K562 (cell line): Measurements from ENCODE around the gene PITPNM3. TPM values are rescaled to one million over a fixed set of nuclear protein-coding genes. Genes with fewer than 3 reads are reported as not detected.

Experiments
- ATAC-seq: fragments of 200-7000 bp; cut with Tn5 transposase; 3 replicates; pipeline ENCODE4 v1.9.1; 2020; ENCODE audit warnings: moderate library complexity
- BruUV-seq: library from RNA; stranded (reverse); fragments of 400-500 nt; replicated peaks from 2 replicates; lab custom pipeline; 2021; lab: Mats Ljungman, UMichigan
- CTCF ChIA-PET: fragments of 300-600 bp; formaldehyde crosslinking; extraction: SDS; loops from one replicate; lab custom pipeline; 2021; ENCODE audit warnings: low intra/inter-chr PET ratio; lab: Yijun Ruan, JAX
- POLR2A ChIA-PET: fragments of 300-600, 350-650 bp; sonication (Branson Sonifier 250); formaldehyde crosslinking; extraction: SDS; loops from one replicate; lab custom pipeline; 2021; ENCODE audit warnings: antibody characterized with exemption, inconsistent platforms; lab: Yijun Ruan, JAX
- DNase-seq, 4 experiments: peaks; one replicate each; pipeline versions ENCODE4 v3.0.0 to v3.0.0-alpha.2; 2011 to 2018; ENCODE audit warnings: low spot score in 3 of 4, mixed read lengths in 3 of 4; ENCODE audit errors: extremely low read depth in 1 of 4
- FAIRE-seq: peaks from 2 replicates; lab custom pipeline; 2011; peaks lifted over from hg19 to GRCh38; lab: Jason Lieb, UNC
- H2AFZ ChIP-seq: 2 replicates; pipeline ENCODE4 v1.6.0; 2011; ENCODE audit warnings: low read depth, low read length, control low read depth, inconsistent platforms
- H3K27ac ChIP-seq: fragments of 200-600 bp; 3 replicates; pipeline ENCODE4 v1.8.0; 2011; ENCODE audit warnings: low read depth, mild to moderate bottlenecking, control low read depth, inconsistent platforms, low read length, moderate library complexity, mixed read lengths; ENCODE audit errors: extremely low read depth
- H3K27me3 ChIP-seq, 2 experiments: fragments of 300-600 bp in 1 of 2; 2 replicates in 1 of 2; 3 replicates in 1 of 2; pipeline versions ENCODE4 v1.6.0 to v1.8.0; 2011; ENCODE audit warnings: inconsistent platforms in 2 of 2, low read length in 2 of 2, mild to moderate bottlenecking in 1 of 2, mixed read lengths in 1 of 2, moderate library complexity in 1 of 2; ENCODE audit not compliant: control insufficient read depth in 2 of 2, insufficient read depth in 2 of 2
- H3K36me3 ChIP-seq: fragments of 300-600 bp; 3 replicates; pipeline ENCODE4 v1.8.0; 2011; ENCODE audit warnings: mild to moderate bottlenecking, low read length, inconsistent platforms; ENCODE audit not compliant: control insufficient read depth, insufficient read depth
- H3K4me1 ChIP-seq, 2 experiments: fragments of 200-600 bp in 1 of 2; replicated peaks in 1 of 2; 2 replicates in 1 of 2; 3 replicates in 1 of 2; pipeline versions ENCODE4 v1.5.1 to v1.8.0; 2011; ENCODE audit warnings: inconsistent platforms in 2 of 2, low read length in 2 of 2, mild to moderate bottlenecking in 1 of 2, mixed read lengths in 1 of 2, moderate library complexity in 1 of 2; ENCODE audit not compliant: control insufficient read depth in 2 of 2, insufficient read depth in 2 of 2
- H3K4me2 ChIP-seq: 2 replicates; pipeline ENCODE4 v1.6.1; 2011; ENCODE audit warnings: low read length, control low read depth, inconsistent platforms, mixed read lengths; ENCODE audit not compliant: insufficient read depth
- H3K4me3 ChIP-seq: fragments of 200-600 bp; sonication (generic), shearing (Covaris generic); 2 replicates; pipeline ENCODE4 v1.5.1; 2016; ENCODE audit warnings: control low read depth, inconsistent platforms
- H3K79me2 ChIP-seq: fragments of 200-600 bp; 3 replicates; pipeline ENCODE4 v1.8.0; 2011; ENCODE audit warnings: low read length, inconsistent platforms; ENCODE audit not compliant: control insufficient read depth, insufficient read depth
- H3K9ac ChIP-seq, 2 experiments: 2 replicates each; pipeline versions ENCODE4 v1.6.0 to v1.6.1; 2011; ENCODE audit warnings: low read depth in 2 of 2, low read length in 2 of 2, control low read depth in 1 of 2, inconsistent platforms in 1 of 2, mild to moderate bottlenecking in 1 of 2, mixed read lengths in 1 of 2; ENCODE audit not compliant: insufficient read depth in 1 of 2
- H3K9me1 ChIP-seq: one replicate; pipeline ENCODE4 v1.6.0; 2011; ENCODE audit warnings: inconsistent platforms, mild to moderate bottlenecking, low read length, moderate library complexity; ENCODE audit not compliant: control insufficient read depth, insufficient read depth
- H3K9me3 ChIP-seq: replicated peaks from 2 replicates; pipeline ENCODE4 v1.5.1; 2011; ENCODE audit warnings: low read depth, low read length, inconsistent platforms; ENCODE audit not compliant: control insufficient read depth, insufficient read depth
- H4K20me1 ChIP-seq: replicated peaks from 2 replicates; pipeline ENCODE4 v1.6.1; 2011; ENCODE audit warnings: low read length, inconsistent platforms, mixed read lengths; ENCODE audit not compliant: control insufficient read depth, insufficient read depth
- BRD4 ChIP-seq: fragments of 200-600 bp; sonication (generic); IDR thresholded peaks from 2 replicates; pipeline ENCODE4 v1.6.1; 2017; ENCODE audit warnings: inconsistent platforms
- DDX20 ChIP-seq: fragments of 450-650 bp; IDR thresholded peaks from 2 replicates; pipeline ENCODE4 v1.6.1; 2016; ENCODE audit warnings: missing genetic modification characterization, low read depth, mild to moderate bottlenecking, missing compliant biosample characterization, moderate library complexity
- ESRRA ChIP-seq: fragments of 450-650 bp; IDR thresholded peaks from 2 replicates; pipeline ENCODE4 v1.6.1; 2014; ENCODE audit warnings: low read depth, mild to moderate bottlenecking, moderate library complexity, borderline replicate concordance
- KDM4B ChIP-seq, 2 experiments: fragments of 450-650 bp in 1 of 2; sonication (generic) in 1 of 2; IDR thresholded peaks; 2 replicates each; pipeline ENCODE4 v1.6.1; 2016 to 2017; ENCODE audit warnings: borderline replicate concordance in 2 of 2, antibody characterized with exemption in 1 of 2, low read depth in 1 of 2, mild to moderate bottlenecking in 1 of 2
- MEF2D ChIP-seq: conservative IDR thresholded peaks from 2 replicates; pipeline ENCODE4 v1.6.1; 2016; ENCODE audit warnings: low read depth, missing genetic modification characterization, missing compliant biosample characterization
- POLR2AphosphoS5 ChIP-seq: IDR thresholded peaks from 2 replicates; pipeline ENCODE4 v1.6.1; 2011; ENCODE audit warnings: mild to moderate bottlenecking, low read depth, low read length, moderate library complexity; ENCODE audit not compliant: control insufficient read depth, insufficient read depth
- POU5F1 ChIP-seq: fragments of 150-350 bp; IDR thresholded peaks from 2 replicates; pipeline ENCODE4 v1.6.1; 2014; ENCODE audit warnings: borderline replicate concordance, low read length, low read depth, mild to moderate bottlenecking; ENCODE audit not compliant: partially characterized antibody
- U2AF1 ChIP-seq: fragments of 200-400 bp; formaldehyde crosslinking; optimal IDR thresholded peaks from 2 replicates; pipeline ENCODE3; 2017; ENCODE audit warnings: mild to moderate bottlenecking, low read depth, low read length, moderate library complexity
- WGBS: fragments of 100-300 bp; shearing (Covaris generic); methylation state at CpG from one replicate; pipeline ENCODE4 v1.1.6; 2016; ENCODE audit warnings: low coverage, mixed read lengths; ENCODE audit not compliant: insufficient coverage; ENCODE audit errors: missing lambda C conversion rate; 5-methylcytosine and 5-hydroxymethylcytosine counted together
- in situ Hi-C: fragments of 300-500 bp; cut with MboI; formaldehyde crosslinking; loops from 4 replicates; pipeline ENCODE4 v1.15.0; 2018; ENCODE audit warnings: inconsistent platforms, mixed read lengths
- intact Hi-C: fragments of 100-400 bp; cut with micrococcal nuclease; formaldehyde crosslinking; loops from 2 replicates; pipeline ENCODE4 v1.14.2; 2022
- polyA plus RNA-seq, 8 experiments: library from polyadenylated mRNA; depleted of rRNA in 4 of 8; stranded (reverse) in 5 of 8; unstranded in 3 of 8; fragments of >200 nt; fragmentation: Nextera tagmentation in 2 of 8; fragmentation: Illumina TruSeq in 1 of 8; extraction: Ambion mirVana in 2 of 8; extraction: Trizol in 1 of 8; gene quantifications; 2 replicates each; pipeline versions ENCODE4 v1.2.1 to v1.2.3, GENCODE V29; 2011 to 2014; ENCODE audit warnings: inconsistent platforms in 1 of 8, missing spikeins in 1 of 8
- total RNA-seq, 7 experiments: library from RNA; depleted of rRNA in 6 of 7; stranded (reverse); fragments of >200 nt in 6 of 7; fragmentation: Illumina TruSeq in 2 of 7; extraction: Trizol in 2 of 7; gene quantifications; 2 replicates each; pipeline versions ENCODE4 v1.2.1 to v1.2.3, GENCODE V29; 2011 to 2021; ENCODE audit warnings: low replicate concordance in 1 of 7
- TF ChIP-seq, protein P1 (sequence below), 2 experiments: fragments of 450-650 bp in 1 of 2; sonication (generic) in 1 of 2; formaldehyde crosslinking in 1 of 2; IDR thresholded peaks in 1 of 2; conservative IDR thresholded peaks in 1 of 2; 2 replicates each; pipeline versions ENCODE4 v1.6.1 to v1.8.1; 2016 to 2023; ENCODE audit warnings: mild to moderate bottlenecking in 2 of 2, moderate library complexity in 2 of 2, inconsistent platforms in 1 of 2, missing genetic modification reagents in 1 of 2
- TF ChIP-seq, protein P2 (sequence below): fragments of 250-450 bp; sonication (Bioruptor Pico); IDR thresholded peaks from 2 replicates; pipeline ENCODE4 v1.8.0; 2021; ENCODE audit warnings: moderate library complexity, mild to moderate bottlenecking, inconsistent platforms
- TF ChIP-seq, protein P3 (sequence below): fragments of 450-650 bp; IDR thresholded peaks from 2 replicates; pipeline ENCODE4 v1.6.1; 2017; ENCODE audit warnings: mild to moderate bottlenecking, moderate library complexity

PITPNM3 gene
- total and polyA plus RNA-seq, 9 of the 15 experiments (the other 6 are each of a cell fraction or from before 2014, with no cell fraction given) = 0.14 to 0.38 (median 0.22) TPM; not detected in 2

DNA sequence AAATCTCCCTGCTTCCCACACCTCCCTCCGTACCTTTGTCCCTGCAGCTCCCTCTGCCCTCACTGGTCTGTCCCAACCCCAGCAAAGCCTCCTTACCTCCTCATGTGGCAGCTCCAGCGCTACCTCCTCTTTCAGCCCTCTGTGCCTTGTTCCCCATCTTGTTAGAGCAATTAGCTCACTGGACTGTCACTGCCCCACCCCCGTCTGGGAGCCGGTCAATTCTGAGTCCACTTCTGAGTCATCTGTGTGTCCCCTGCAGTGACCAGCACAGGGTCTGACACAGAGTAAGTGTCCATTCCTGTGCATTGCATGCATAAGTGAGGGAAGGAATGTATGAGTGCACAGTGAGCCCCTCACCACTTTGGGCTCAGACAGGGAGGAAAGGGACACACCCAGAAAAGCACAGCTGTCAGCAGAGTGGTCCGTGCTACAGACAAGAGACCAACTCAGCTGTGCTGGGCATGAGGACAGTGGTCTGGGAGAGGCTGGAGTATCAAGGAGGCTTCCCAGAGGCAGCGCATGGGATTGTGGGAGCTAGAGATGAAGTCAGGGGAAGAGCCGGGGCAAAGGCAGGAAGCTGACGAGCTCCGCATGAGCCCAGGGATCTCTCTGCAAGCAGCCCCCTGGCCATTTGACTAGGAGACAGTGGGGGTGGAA is 45.9 kb downstream of the PITPNM3 start:
- no peak for TF ChIP-seq ESRRA
- TF ChIP-seq POLR2AphosphoS5 = no peak
- POLR2A ChIA-PET = interaction anchor here (1.0 to 1.7 kb wide), 3 partner anchors 9 to 58 kb away, joined by 3 to 7 read pairs (median 6); no protein-coding TSS in a partner anchor
- no peak overlapping the region for H3K27ac ChIP-seq
- H3K9me1 ChIP-seq = no peaks in the 10 kb centered on the region
- H3K79me2 ChIP-seq = no peaks in the 10 kb centered on the region
- no peak overlapping the region for H3K4me3 ChIP-seq
- no peaks in the 10 kb centered on the region for H3K36me3 ChIP-seq
- intact Hi-C loops (no loop called here), in situ Hi-C loops (loop anchor here (5.0 kb wide), 1 partner anchor 38 kb away; no protein-coding TSS in a partner anchor)
- BruUV-seq = no TSS peak
- DNase-seq (peak in 1 of 4 experiments; percentile 13), ATAC-seq (no peak), FAIRE-seq (no peak)
- no peak overlapping the region for H3K9ac ChIP-seq
- peaks cover 0 to 4% of the 10 kb centered on the region in 2 experiments; a peak in 3 of 5 replicates for H3K4me1 ChIP-seq
- WGBS = 4% methylated on average over 7 of the region's 9 CpGs
- CTCF ChIA-PET = no interaction called here
- no peaks in the 10 kb centered on the region for H4K20me1 ChIP-seq
- H3K4me2 ChIP-seq = no peak overlapping the region; the same call in 1 of the 2 replicates
- H3K27me3 ChIP-seq = peaks cover 0 to 31% of the 10 kb centered on the region in 2 experiments; a peak in 3 of 5 replicates
- H2AFZ ChIP-seq = no peak overlapping the region
- no peaks in the 10 kb centered on the region for H3K9me3 ChIP-seq

DNA sequence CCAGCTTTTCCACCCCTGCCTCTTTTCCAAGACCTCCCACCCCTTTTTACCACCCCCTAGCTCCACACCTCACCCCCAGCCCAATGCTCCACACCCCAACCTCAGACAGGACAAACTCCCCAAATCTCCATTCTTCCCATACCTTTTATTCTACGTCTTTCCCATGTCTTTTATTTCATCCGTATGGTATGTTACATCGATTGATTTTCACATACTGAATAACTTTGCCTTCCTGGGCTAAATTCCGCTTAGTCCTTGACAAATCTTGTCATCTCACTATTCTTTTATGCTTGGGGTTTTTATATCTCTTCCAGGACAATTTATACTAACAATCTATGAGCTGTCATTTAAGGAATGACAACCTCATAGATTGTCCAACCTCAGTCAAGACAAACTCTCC is 46.4 kb downstream of the PITPNM3 start:
- Histone ChIP-seq H3K79me2 (no peaks in the 10 kb centered on the region), H3K4me3 (no peak overlapping the region), H4K20me1 (no peaks in the 10 kb centered on the region), H3K9ac (no peak overlapping the region), H3K27ac (no peak overlapping the region), H3K4me1 (peaks cover 0 to 4% of the 10 kb centered on the region in 2 experiments; a peak in 3 of 5 replicates), H3K4me2 (no peak overlapping the region), H2AFZ (no peak overlapping the region), H3K9me3 (no peaks in the 10 kb centered on the region), H3K9me1 (no peaks in the 10 kb centered on the region), H3K36me3 (no peaks in the 10 kb centered on the region), H3K27me3 (peaks cover 0 to 31% of the 10 kb centered on the region in 2 experiments; a peak in 3 of 5 replicates)
- BruUV-seq = no TSS peak
- in situ Hi-C loops = loop anchor here (5.0 kb wide), 1 partner anchor 38 kb away; no protein-coding TSS in a partner anchor
- ATAC-seq (no peak), DNase-seq (no peak), FAIRE-seq (no peak)
- 17% methylated on average over 4 of the region's 4 CpGs for WGBS
- ChIA-PET CTCF (no interaction called here), POLR2A (interaction anchor here (1.2 to 1.7 kb wide), 2 partner anchors 9 to 13 kb away, joined by 3 to 7 read pairs; no protein-coding TSS in a partner anchor)
- intact Hi-C loops = no loop called here
- TF ChIP-seq DDX20 (tag) (no peak), POU5F1 (no peak), KDM4B (IDR thresholded peaks at IDR 0.05; ENCODE audit: borderline replicate concordance in 2 of 2, low read depth in 1 of 2) (no peak), MEF2D (tag) (no peak), BRD4 (no peak), U2AF1 (no peak)
- TF ChIP-seq, protein P1, sequence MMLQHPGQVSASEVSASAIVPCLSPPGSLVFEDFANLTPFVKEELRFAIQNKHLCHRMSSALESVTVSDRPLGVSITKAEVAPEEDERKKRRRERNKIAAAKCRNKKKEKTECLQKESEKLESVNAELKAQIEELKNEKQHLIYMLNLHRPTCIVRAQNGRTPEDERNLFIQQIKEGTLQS (IDR thresholded peaks at IDR 0.05) = no peak
- TF ChIP-seq, protein P1 (CRISPR knock-in tag; conservative IDR thresholded peaks at IDR 0.05) = no peak
- TF ChIP-seq, protein P2, sequence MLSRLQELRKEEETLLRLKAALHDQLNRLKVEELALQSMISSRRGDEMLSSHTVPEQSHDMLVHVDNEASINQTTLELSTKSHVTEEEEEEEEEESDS = no peak
- TF ChIP-seq, protein P3, sequence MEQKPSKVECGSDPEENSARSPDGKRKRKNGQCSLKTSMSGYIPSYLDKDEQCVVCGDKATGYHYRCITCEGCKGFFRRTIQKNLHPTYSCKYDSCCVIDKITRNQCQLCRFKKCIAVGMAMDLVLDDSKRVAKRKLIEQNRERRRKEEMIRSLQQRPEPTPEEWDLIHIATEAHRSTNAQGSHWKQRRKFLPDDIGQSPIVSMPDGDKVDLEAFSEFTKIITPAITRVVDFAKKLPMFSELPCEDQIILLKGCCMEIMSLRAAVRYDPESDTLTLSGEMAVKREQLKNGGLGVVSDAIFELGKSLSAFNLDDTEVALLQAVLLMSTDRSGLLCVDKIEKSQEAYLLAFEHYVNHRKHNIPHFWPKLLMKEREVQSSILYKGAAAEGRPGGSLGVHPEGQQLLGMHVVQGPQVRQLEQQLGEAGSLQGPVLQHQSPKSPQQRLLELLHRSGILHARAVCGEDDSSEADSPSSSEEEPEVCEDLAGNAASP = no peak
